GM19468 (cell line): ENCODE measurements around the gene AQP5.

Experiments
- ATAC-seq: cut with Tn5 transposase; IDR thresholded peaks from one replicate; pipeline ENCODE4 v1.9.1; 2021; ENCODE audit warnings: mild to moderate bottlenecking, moderate library complexity, moderate number of reproducible peaks; ENCODE audit not compliant: unreplicated experiment; ENCODE audit errors: extremely low read depth

AQP5 gene

GRCh38 chr12:49962861-49963765 lies 1.4 kb downstream of the AQP5 start:
- no peak for ATAC-seq

DNA sequence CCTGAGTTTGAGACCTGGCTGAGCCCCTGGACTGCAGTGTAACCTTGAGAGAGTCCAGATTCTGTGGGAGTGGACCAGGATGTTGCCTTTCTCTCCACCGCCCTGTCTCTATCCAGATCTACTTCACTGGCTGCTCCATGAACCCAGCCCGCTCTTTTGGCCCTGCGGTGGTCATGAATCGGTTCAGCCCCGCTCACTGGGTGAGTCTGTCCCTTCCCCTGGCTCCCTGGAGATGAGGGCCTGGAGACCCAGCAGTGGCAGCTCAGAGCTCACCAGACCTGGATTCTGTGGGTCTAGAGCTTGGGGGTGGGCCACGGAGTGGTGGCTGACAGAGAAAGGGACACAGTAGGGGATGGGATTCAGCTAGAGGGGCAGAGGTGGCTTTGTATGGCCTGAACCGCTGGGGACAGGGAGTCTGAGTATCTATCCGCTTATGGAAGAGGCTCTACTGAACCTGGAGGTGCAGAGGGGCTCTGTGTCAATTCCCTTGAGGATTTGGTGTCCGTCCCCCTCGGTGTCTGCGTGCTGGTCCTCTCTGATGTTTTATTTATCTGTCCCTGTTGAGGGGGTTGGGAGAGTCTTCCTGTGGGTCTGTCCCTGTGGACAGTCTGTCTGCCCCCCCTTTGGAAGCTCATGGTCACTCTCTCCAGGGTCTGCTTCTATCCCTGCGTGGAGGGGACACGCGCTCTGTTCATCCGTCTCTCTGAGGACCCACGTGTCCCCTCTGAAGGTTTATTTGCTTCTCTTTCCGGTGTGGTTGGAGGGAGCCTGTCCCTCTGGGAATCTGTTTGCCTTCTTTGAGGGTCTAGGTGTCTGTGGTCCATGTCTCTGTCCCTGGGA lies 2.5 kb downstream of the AQP5 start:
- no peak for ATAC-seq

GRCh38 chr12:49964849-49965624 lies 3.4 kb downstream of the AQP5 start:
- ATAC-seq, result no peak

- no peak for ATAC-seq
Measured at GRCh38 chr12:49965836-49966235, 4.2 kb downstream of the AQP5 start.

DNA sequence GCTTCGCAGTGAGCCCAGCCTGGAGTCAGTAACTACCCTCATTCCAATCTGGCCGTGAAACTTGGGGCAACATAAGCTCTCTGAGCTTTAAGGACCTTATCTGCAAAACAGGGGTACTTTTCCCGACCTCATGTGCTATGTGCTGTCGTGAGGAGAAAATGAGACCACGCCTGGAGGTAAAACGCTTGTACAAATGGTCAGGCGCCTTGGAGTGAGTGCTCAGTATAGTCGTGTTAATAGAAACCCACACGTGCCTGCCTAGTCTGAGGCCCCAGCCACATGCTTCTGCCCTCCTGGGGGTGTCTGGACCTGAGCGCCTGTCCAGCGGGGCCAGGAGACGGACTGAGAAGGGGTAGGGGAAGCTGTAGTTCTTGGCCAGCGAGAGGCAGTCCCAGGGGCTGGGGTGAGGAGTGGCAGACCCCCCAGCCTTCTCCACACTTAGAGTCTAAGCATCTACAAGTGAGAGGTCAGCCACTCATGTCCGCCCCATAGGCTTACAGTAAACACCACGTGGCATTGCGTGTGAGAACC lies 4.9 kb downstream of the AQP5 start:
- ATAC-seq, result no peak

- ATAC-seq, result peak; percentile 39
Measured at GRCh38 chr12:49967042-49967776, 5.5 kb downstream of the AQP5 start.

- no peak for ATAC-seq
Measured at GRCh38 chr12:49967777-49968250, 6.1 kb downstream of the AQP5 start.

- ATAC-seq, result no peak
Measured at GRCh38 chr12:49968471-49968870, 6.8 kb downstream of the AQP5 start.

DNA sequence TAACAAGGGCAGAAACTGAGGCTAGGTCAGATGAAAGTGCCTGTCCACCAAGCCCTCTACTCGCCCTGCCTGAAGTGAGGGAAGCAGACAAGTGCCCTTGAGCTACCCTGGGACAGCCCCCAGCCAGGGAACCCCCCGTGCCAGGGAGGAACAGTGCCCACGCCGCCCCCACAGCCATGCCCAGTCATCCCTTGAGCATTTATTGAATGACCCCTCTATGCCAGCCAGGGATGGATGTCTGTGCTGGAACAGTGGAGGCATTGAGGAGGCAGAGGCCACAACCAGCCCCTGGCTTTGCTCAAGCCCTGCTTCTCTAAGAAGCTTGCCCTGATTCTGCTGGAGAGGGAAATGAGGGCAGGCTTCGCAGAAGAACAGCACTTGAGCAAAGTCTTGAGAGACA lies 7.4 kb downstream of the AQP5 start:
- ATAC-seq, result no peak

- no peak for ATAC-seq
Measured at GRCh38 chr12:49969651-49970429, 8.2 kb downstream of the AQP5 start.

GRCh38 chr12:49970658-49971057 lies 9.0 kb downstream of the AQP5 start:
- no peak for ATAC-seq

- ATAC-seq, result no peak
Measured at GRCh38 chr12:49971141-49971540, 9.5 kb downstream of the AQP5 start.

DNA sequence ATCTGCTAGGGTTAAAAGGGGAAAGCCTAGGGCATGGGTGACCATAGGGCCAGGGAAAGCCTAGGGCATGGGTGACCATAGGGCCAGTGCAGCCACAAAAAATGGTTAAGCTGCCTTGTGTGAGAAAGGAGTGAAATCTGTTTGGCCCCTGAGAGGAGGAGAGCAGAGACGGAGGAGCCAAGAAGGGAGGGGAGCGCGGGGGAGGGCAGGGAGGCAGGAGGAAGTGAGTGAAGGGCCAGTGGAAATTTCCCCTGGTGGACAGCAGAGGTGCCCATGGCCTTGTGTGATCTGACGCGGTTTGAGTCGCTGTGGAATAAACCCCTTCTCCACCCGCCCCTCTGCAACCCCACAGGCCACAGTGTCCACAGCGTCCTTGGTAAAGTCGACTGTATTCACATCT lies 10.5 kb downstream of the AQP5 start:
- no peak for ATAC-seq

- ATAC-seq, result no peak
Measured at GRCh38 chr12:49972641-49973360, 11.1 kb downstream of the AQP5 start, which contains the start of gene AQP6. AQP6 (plus strand) TSS chr12:49972947; CDS start chr12:49973174, 227 bp downstream.

- no peak for ATAC-seq
Measured at GRCh38 chr12:49973361-49973830, 11.7 kb downstream of the AQP5 start.

GRCh38 chr12:49974231-49974675 lies 12.6 kb downstream of the AQP5 start:
- no peak for ATAC-seq

DNA sequence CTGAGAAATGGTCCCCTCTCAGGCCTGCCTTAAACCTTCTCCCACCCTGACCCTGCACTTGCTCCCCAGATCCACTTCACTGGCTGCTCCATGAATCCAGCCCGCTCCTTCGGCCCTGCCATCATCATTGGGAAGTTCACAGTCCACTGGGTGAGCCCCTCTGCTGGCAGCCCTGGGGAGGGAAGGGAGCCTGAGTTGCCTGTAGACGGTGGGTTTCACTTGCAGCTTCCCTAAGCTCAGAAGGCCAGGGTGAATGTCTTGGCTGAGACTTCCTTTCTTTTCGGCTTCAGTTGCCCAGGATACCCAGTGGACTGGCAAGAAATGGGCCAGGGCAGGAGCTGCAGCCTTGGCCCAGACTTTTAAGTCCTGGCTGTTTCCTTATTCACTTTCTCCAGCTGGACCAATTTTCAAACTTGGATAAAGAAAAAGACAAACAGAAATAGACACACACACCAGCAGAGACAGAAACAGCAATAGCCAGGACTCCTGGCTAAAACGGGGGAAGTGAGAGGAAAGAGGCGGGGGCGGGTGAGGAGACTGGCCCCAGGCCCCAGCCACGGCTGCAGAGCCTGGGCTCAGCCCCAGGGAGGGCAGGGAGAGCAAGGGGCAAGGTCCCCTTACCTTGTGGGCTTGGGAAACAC lies 13.1 kb downstream of the AQP5 start:
- no peak for ATAC-seq
